GM23338 (cell line): ENCODE results near the gene PACRGL. TPM values are rescaled to one million over a fixed set of nuclear protein-coding genes. Genes with fewer than 3 reads are reported as not detected.

Experiments used
- ATAC-seq: fragments of 200-7000 bp; cut with Tn5 transposase; 3 replicates; pipeline ENCODE4 v1.9.1; 2020
- DNase-seq: peaks from one replicate; pipeline ENCODE4 v3.0.0-alpha.2; 2015; ENCODE audit warnings: low spot score
- H2AFZ ChIP-seq: fragments of 200-600 bp; sonication (generic); 2 replicates; pipeline ENCODE4 v1.8.0; 2016; ENCODE audit warnings: antibody characterized with exemption, mild to moderate bottlenecking, moderate library complexity
- H3F3A ChIP-seq: fragments of 200-600 bp; sonication (generic); replicated peaks from 2 replicates; pipeline ENCODE4 v1.8.0; 2017; ENCODE audit warnings: antibody characterized with exemption, mixed run types, low read depth
- H3K27ac ChIP-seq: fragments of 200-600 bp; sonication (generic); 2 replicates; pipeline ENCODE4 v1.6.1; 2016; ENCODE audit warnings: low read depth
- H3K27me3 ChIP-seq: fragments of 200-600 bp; sonication (generic); 2 replicates; pipeline ENCODE4 v1.8.0; 2016; ENCODE audit warnings: mild to moderate bottlenecking, mixed run types, moderate library complexity; ENCODE audit not compliant: insufficient read depth
- H3K36me3 ChIP-seq: fragments of 200-600 bp; sonication (generic); 2 replicates; pipeline ENCODE4 v1.8.0; 2016; ENCODE audit warnings: mild to moderate bottlenecking; ENCODE audit not compliant: insufficient read depth
- H3K4me1 ChIP-seq: fragments of 200-600 bp; sonication (generic); 2 replicates; pipeline ENCODE4 v1.8.0; 2016; ENCODE audit warnings: mild to moderate bottlenecking, moderate library complexity; ENCODE audit not compliant: insufficient read depth
- H3K4me2 ChIP-seq: fragments of 200-600 bp; sonication (generic); 2 replicates; pipeline ENCODE4 v1.7.1; 2017; ENCODE audit warnings: mixed run types
- H3K4me3 ChIP-seq: fragments of 200-600 bp; sonication (generic); 2 replicates; pipeline ENCODE4 v1.6.1; 2016; ENCODE audit warnings: mixed run types
- H3K79me2 ChIP-seq: fragments of 200-600 bp; sonication (generic); replicated peaks from 2 replicates; pipeline ENCODE4 v1.8.0; 2017; ENCODE audit warnings: mild to moderate bottlenecking; ENCODE audit not compliant: insufficient read depth
- H3K9me2 ChIP-seq: fragments of 200-600 bp; sonication (generic); 2 replicates; pipeline ENCODE4 v1.8.0; 2017; ENCODE audit not compliant: insufficient read depth
- H4K20me1 ChIP-seq: fragments of 200-600 bp; sonication (generic); replicated peaks from 2 replicates; pipeline ENCODE4 v1.8.0; 2017; ENCODE audit warnings: mild to moderate bottlenecking; ENCODE audit not compliant: insufficient read depth
- H3K27ac Mint-ChIP-seq: 2 replicates; pipeline ENCODE4 v1.8.0; 2020; ENCODE audit warnings: inconsistent platforms, mild to moderate bottlenecking, moderate library complexity, mixed read lengths
- H3K27me3 Mint-ChIP-seq: 3 replicates; pipeline ENCODE4 v1.8.0; 2022; ENCODE audit warnings: low read depth, mild to moderate bottlenecking, moderate library complexity, mixed read lengths, inconsistent platforms; ENCODE audit not compliant: insufficient read depth, poor library complexity
- H3K36me3 Mint-ChIP-seq: 3 replicates; pipeline ENCODE4 v1.8.0; 2021; ENCODE audit warnings: low read depth, mild to moderate bottlenecking, inconsistent platforms, moderate library complexity, mixed read lengths
- H3K4me1 Mint-ChIP-seq: 3 replicates; pipeline ENCODE4 v1.8.0; 2020; ENCODE audit warnings: mild to moderate bottlenecking, inconsistent platforms, mixed read lengths
- H3K4me3 Mint-ChIP-seq: 3 replicates; pipeline ENCODE4 v1.8.0; 2021; ENCODE audit warnings: moderate library complexity, mild to moderate bottlenecking, inconsistent platforms, mixed read lengths
- H3K9me3 Mint-ChIP-seq: 3 replicates; pipeline ENCODE4 v1.8.0; 2020; ENCODE audit warnings: moderate library complexity, mild to moderate bottlenecking, inconsistent platforms, mixed read lengths
- CREB1 ChIP-seq: fragments of 250-450 bp; sonication (Bioruptor Pico); IDR thresholded peaks from 2 replicates; pipeline ENCODE4 v1.5.0; 2020; ENCODE audit warnings: low read depth, mild to moderate bottlenecking, moderate library complexity
- EZH2 ChIP-seq: fragments of 200-600 bp; sonication (generic); IDR thresholded peaks from one replicate; pipeline ENCODE4 v1.8.0; 2017; ENCODE audit warnings: antibody characterized with exemption, mild to moderate bottlenecking, low read depth; ENCODE audit not compliant: unreplicated experiment
- EZH2phosphoT487 ChIP-seq: fragments of 200-600 bp; sonication (generic); IDR thresholded peaks from one replicate; pipeline ENCODE4 v1.8.1; 2018; ENCODE audit warnings: antibody characterized with exemption; ENCODE audit not compliant: unreplicated experiment
- JUNB ChIP-seq: IDR thresholded peaks from one replicate; pipeline ENCODE4 v1.6.1; 2016; ENCODE audit warnings: antibody characterized with exemption; ENCODE audit not compliant: unreplicated experiment
- NANOG ChIP-seq: IDR thresholded peaks from 2 replicates; pipeline ENCODE4 v1.6.1; 2016; ENCODE audit warnings: antibody characterized with exemption, borderline replicate concordance
- STAT1 ChIP-seq: IDR thresholded peaks from one replicate; pipeline ENCODE4 v1.6.1; 2016; ENCODE audit warnings: antibody characterized with exemption; ENCODE audit not compliant: unreplicated experiment
- ZNF114 ChIP-seq: fragments of 250-450 bp; sonication (Bioruptor Pico); IDR thresholded peaks from 2 replicates; pipeline ENCODE4 v1.5.0; 2020; ENCODE audit warnings: mild to moderate bottlenecking, moderate library complexity
- ZNF331 ChIP-seq: fragments of 250-450 bp; sonication (Bioruptor Pico); IDR thresholded peaks from 2 replicates; pipeline ENCODE4 v1.5.0; 2020; ENCODE audit warnings: low read depth, mild to moderate bottlenecking, moderate library complexity
- polyA plus RNA-seq: library from polyadenylated mRNA; unstranded; fragments of >200 nt; fragmentation: Nextera tagmentation; extraction: Ambion mirVana; gene quantifications from 2 replicates; pipeline ENCODE4 v1.2.1, GENCODE V29; 2016
- total RNA-seq: library from RNA; depleted of rRNA; stranded (reverse); fragments of >200 nt; shearing (Covaris generic); gene quantifications from 2 replicates; pipeline ENCODE4 v1.2.3, GENCODE V29; 2014
- TF ChIP-seq, protein P1 (sequence below): IDR thresholded peaks from one replicate; pipeline ENCODE4 v1.6.1; 2018; ENCODE audit warnings: antibody characterized with exemption; ENCODE audit not compliant: unreplicated experiment
- TF ChIP-seq, protein P2 (sequence below): IDR thresholded peaks from 2 replicates; pipeline ENCODE4 v1.6.1; 2016; ENCODE audit warnings: antibody characterized with exemption
- TF ChIP-seq, protein P3 (sequence below): fragments of 250-450 bp; sonication (Bioruptor Pico); IDR thresholded peaks from 2 replicates; pipeline ENCODE4 v1.5.0; 2020; ENCODE audit warnings: mild to moderate bottlenecking, moderate library complexity

Gene PACRGL
- total and polyA plus RNA-seq, 2 experiments from 2014 or later = 4.8 to 15.8 TPM

DNA sequence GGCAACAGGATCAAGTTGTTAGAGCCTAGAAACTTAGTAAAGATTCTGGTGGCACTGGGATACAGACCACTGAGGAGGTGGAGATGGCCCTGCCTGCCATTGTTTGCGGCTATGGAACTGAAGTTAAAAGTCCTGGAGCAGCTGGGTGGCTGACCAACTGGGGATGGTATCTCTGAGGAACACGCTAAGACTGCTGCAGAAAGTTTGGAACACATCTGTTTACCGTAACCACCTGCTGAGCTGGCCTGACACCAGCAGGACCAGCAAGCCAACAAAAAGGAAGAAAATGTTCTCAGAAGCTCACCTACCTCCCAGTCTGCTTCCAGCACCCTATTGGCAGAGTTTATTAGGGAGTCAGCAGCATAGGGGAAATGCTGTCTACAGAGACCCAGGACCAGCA lies 17.4 kb upstream of the PACRGL start (continued):
- TF ChIP-seq, protein P1, sequence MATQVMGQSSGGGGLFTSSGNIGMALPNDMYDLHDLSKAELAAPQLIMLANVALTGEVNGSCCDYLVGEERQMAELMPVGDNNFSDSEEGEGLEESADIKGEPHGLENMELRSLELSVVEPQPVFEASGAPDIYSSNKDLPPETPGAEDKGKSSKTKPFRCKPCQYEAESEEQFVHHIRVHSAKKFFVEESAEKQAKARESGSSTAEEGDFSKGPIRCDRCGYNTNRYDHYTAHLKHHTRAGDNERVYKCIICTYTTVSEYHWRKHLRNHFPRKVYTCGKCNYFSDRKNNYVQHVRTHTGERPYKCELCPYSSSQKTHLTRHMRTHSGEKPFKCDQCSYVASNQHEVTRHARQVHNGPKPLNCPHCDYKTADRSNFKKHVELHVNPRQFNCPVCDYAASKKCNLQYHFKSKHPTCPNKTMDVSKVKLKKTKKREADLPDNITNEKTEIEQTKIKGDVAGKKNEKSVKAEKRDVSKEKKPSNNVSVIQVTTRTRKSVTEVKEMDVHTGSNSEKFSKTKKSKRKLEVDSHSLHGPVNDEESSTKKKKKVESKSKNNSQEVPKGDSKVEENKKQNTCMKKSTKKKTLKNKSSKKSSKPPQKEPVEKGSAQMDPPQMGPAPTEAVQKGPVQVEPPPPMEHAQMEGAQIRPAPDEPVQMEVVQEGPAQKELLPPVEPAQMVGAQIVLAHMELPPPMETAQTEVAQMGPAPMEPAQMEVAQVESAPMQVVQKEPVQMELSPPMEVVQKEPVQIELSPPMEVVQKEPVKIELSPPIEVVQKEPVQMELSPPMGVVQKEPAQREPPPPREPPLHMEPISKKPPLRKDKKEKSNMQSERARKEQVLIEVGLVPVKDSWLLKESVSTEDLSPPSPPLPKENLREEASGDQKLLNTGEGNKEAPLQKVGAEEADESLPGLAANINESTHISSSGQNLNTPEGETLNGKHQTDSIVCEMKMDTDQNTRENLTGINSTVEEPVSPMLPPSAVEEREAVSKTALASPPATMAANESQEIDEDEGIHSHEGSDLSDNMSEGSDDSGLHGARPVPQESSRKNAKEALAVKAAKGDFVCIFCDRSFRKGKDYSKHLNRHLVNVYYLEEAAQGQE = no peak
- no peak for TF ChIP-seq CREB1
- TF ChIP-seq JUNB = no peak
- no peak for TF ChIP-seq STAT1

DNA sequence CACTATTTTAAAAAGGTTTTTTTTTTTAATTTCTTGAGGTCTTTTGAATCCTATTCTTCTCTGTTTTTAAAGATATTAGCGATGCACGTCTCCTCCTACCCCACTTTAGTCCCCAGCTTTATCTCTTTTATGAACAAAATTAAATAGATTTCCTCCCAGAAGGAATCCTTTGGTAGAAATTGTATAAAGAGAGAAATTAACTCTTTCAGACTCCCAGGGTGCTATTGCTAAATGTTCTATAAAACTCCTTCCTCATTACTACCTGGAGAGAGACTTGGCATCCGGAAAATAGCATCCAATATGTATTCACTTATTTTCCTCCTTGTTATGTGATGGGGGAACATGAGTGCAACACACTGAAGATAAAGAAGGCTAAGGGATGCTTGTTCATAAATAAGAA lies 16.5 kb upstream of the PACRGL start:
- Histone ChIP-seq H3K27me3 (no peaks in the 10 kb centered on the region), H4K20me1 (no peaks in the 10 kb centered on the region), H3K79me2 (no peaks in the 10 kb centered on the region), H3K36me3 (no peaks in the 10 kb centered on the region), H2AFZ (no peak overlapping the region), H3F3A (no peaks in the 10 kb centered on the region), H3K4me3 (no peak overlapping the region), H3K4me1 (no peaks in the 10 kb centered on the region), H3K27ac (no peak overlapping the region), H3K4me2 (no peak overlapping the region), H3K9me2 (no peaks in the 10 kb centered on the region)
- Mint-ChIP-seq H3K4me1 (peaks cover 3% of the 10 kb centered on the region; the same call in 1 of the 3 replicates), H3K27ac (no peak overlapping the region), H3K4me3 (no peak overlapping the region), H3K36me3 (no peaks in the 10 kb centered on the region), H3K27me3 (no peaks in the 10 kb centered on the region), H3K9me3 (no peaks in the 10 kb centered on the region)
- DNase-seq (no peak), ATAC-seq (no peak)
- TF ChIP-seq, protein P2, sequence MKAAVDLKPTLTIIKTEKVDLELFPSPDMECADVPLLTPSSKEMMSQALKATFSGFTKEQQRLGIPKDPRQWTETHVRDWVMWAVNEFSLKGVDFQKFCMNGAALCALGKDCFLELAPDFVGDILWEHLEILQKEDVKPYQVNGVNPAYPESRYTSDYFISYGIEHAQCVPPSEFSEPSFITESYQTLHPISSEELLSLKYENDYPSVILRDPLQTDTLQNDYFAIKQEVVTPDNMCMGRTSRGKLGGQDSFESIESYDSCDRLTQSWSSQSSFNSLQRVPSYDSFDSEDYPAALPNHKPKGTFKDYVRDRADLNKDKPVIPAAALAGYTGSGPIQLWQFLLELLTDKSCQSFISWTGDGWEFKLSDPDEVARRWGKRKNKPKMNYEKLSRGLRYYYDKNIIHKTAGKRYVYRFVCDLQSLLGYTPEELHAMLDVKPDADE = no peak
- TF ChIP-seq NANOG = no peak
- no peak for TF ChIP-seq ZNF331 (CRISPR knock-in tag)
- no peak for TF ChIP-seq EZH2phosphoT487
- TF ChIP-seq ZNF114 (CRISPR knock-in tag) = no peak
- no peak for TF ChIP-seq JUNB
- TF ChIP-seq, protein P3, sequence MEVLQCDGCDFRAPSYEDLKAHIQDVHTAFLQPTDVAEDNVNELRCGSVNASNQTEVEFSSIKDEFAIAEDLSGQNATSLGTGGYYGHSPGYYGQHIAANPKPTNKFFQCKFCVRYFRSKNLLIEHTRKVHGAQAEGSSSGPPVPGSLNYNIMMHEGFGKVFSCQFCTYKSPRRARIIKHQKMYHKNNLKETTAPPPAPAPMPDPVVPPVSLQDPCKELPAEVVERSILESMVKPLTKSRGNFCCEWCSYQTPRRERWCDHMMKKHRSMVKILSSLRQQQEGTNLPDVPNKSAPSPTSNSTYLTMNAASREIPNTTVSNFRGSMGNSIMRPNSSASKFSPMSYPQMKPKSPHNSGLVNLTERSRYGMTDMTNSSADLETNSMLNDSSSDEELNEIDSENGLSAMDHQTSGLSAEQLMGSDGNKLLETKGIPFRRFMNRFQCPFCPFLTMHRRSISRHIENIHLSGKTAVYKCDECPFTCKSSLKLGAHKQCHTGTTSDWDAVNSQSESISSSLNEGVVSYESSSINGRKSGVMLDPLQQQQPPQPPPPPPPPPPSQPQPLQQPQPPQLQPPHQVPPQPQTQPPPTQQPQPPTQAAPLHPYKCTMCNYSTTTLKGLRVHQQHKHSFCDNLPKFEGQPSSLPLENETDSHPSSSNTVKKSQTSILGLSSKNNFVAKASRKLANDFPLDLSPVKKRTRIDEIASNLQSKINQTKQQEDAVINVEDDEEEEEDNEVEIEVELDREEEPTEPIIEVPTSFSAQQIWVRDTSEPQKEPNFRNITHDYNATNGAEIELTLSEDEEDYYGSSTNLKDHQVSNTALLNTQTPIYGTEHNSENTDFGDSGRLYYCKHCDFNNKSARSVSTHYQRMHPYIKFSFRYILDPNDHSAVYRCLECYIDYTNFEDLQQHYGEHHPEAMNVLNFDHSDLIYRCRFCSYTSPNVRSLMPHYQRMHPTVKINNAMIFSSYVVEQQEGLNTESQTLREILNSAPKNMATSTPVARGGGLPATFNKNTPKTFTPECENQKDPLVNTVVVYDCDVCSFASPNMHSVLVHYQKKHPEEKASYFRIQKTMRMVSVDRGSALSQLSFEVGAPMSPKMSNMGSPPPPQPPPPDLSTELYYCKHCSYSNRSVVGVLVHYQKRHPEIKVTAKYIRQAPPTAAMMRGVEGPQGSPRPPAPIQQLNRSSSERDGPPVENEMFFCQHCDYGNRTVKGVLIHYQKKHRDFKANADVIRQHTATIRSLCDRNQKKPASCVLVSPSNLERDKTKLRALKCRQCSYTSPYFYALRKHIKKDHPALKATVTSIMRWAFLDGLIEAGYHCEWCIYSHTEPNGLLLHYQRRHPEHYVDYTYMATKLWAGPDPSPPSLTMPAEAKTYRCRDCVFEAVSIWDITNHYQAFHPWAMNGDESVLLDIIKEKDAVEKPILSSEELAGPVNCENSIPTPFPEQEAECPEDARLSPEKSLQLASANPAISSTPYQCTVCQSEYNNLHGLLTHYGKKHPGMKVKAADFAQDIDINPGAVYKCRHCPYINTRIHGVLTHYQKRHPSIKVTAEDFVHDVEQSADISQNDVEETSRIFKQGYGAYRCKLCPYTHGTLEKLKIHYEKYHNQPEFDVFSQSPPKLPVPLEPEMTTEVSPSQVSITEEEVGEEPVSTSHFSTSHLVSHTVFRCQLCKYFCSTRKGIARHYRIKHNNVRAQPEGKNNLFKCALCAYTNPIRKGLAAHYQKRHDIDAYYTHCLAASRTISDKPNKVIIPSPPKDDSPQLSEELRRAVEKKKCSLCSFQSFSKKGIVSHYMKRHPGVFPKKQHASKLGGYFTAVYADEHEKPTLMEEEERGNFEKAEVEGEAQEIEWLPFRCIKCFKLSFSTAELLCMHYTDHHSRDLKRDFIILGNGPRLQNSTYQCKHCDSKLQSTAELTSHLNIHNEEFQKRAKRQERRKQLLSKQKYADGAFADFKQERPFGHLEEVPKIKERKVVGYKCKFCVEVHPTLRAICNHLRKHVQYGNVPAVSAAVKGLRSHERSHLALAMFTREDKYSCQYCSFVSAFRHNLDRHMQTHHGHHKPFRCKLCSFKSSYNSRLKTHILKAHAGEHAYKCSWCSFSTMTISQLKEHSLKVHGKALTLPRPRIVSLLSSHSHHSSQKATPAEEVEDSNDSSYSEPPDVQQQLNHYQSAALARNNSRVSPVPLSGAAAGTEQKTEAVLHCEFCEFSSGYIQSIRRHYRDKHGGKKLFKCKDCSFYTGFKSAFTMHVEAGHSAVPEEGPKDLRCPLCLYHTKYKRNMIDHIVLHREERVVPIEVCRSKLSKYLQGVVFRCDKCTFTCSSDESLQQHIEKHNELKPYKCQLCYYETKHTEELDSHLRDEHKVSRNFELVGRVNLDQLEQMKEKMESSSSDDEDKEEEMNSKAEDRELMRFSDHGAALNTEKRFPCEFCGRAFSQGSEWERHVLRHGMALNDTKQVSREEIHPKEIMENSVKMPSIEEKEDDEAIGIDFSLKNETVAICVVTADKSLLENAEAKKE (CRISPR knock-in tag) = no peak
- TF ChIP-seq, protein P1 = no peak
- no peak for TF ChIP-seq STAT1
- no peak for TF ChIP-seq CREB1
- TF ChIP-seq EZH2 = no peak
